Adipose tissue (tissue), 3 donors: Measurements from ENCODE around the gene CLPX. TPM values are rescaled to one million over a fixed set of nuclear protein-coding genes. Genes with fewer than 3 reads are reported as not detected.
A peak's percentile ranks its signal among the peaks of the same experiment; 100 is the strongest.
"Not testable (repeated sequence)": the region's sequence is repeated elsewhere in the genome, so short reads cannot be mapped to it uniquely, and the experiment has no call there.

Experiments
- H3K27ac ChIP-seq: one replicate; pipeline ENCODE4 v1.5.1; 2013; ENCODE audit warnings: low read depth, low read length
- WGBS, 3 donors: extraction: QIAGEN DNeasy Blood & Tissue Kit; methylation state at CpG; one replicate each; pipeline ENCODE4 v1.1.7; 2013; 5-methylcytosine and 5-hydroxymethylcytosine counted together
- polyA plus RNA-seq, 3 donors: library from polyadenylated mRNA; stranded (reverse); fragments of 200-250 nt; gene quantifications; one replicate each; pipeline ENCODE4 v1.2.3, GENCODE V29; 2013
- donor health status: healthy with polysubstance abuse.
- donor health status: Bipolar disorder and iron deficiency.
- donor health status: healthy.

Gene CLPX
- polyA plus RNA-seq, 3 donors, result 9.0 to 19.9 (median 13.4) TPM

- 0 to 1% (median 1%) methylated on average over 38 to 45 of the region's 45 CpGs for WGBS, 3 donors
- H3K27ac ChIP-seq, result peak within 1 kb of the TSS; percentile 5
Observed at GRCh38 chr15:65133548-65134200, 51.5 kb downstream of the CLPX start, which contains the start of gene PDCD7. TSS of gene PDCD7 (minus strand) at chr15:65133808. CDS start at chr15:65133781, 27 bp downstream.

DNA sequence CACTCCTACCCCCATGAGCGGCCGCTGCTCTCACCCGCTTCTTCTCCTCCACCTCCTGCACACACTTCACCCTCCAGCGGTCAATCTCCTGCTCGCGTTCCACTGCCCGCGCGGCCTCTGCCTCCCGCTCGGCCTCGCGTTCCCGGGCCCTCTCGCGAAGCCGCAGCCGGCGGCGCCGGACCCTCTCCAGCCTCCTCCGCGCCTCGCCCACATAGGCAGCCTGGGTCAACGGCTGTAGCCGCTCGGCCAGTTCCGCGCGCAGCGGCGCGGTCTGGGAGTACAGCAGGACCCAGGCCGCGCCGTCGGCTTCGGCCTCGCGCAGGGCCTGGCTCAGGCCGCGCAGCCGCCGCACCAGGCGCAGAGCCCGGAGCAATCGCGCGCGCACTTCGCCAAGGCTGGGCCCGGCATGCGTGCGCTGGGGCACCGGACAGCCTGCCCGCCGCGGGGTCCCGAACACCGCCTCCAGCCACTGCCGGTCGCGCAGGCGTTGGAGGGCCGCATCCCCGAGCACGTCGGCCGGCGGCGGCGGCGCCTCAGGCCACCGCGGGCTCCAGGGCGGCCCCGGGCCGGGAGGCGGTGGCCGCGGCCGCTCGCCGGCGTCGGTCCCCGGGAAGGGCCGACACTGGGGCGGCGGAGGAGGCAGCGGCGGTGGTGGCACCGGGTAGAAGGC is 52.1 kb downstream of the CLPX start:
- H3K27ac ChIP-seq, result peak overlapping the region; percentile 5
- WGBS, 3 donors, result 0% methylated on average over 77 to 93 of the region's 93 CpGs

DNA sequence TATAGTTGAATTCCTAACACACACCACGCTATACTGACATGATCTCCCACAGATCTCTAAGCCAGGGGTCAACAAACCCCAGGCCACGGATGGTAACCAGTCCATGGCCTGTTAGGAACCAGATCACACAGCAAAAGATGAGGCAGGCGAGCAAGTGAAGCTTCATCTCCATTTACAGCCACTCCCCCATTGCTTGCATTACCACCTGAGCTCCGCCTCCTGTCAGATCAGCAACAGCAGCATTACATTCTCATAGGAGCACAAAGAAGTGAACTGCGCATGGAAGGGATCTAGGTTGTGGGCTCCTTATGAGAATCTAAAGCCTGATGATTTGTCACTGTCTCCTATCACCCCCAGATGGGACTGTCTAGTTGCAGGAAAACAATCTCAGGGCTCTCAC is 54.2 kb downstream of the CLPX start:
- no peak overlapping the region for H3K27ac ChIP-seq
- WGBS, 3 donors, result 79 to 92% (median 85%) methylated on average over 5 of the region's 5 CpGs

DNA sequence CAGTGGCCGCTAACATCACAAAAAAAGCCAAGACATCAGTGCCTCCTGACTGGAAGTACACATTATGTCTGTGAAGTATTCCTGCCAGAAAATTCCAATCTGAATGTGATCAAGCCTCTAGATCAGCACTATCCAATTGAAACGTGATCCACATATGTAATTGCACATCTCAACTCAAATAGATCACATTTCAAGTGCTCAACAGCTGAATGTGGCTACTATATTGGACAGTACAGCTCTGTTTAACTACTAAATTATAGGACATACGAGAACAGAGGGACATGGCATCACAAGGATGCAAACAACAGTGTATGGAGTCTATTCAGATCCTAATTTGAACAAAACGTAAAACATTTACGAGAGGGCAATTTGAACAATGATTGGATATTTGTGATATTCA is 69.6 kb downstream of the CLPX start:
- WGBS, 3 donors, result 84 to 91% (median 88%) methylated on average over 5 of the region's 5 CpGs
- H3K27ac ChIP-seq, result no peak overlapping the region

GRCh38 chr15:65115086-65115485 is 70.1 kb downstream of the CLPX start, which contains the start of gene UBAP1L:
TSS of gene UBAP1L (minus strand) at chr15:65115200. CDS start at chr15:65106215, 8,985 bp downstream.
- H3K27ac ChIP-seq, result no peak within 1 kb of the TSS
- 87 to 94% (median 92%) methylated on average over 2 of the region's 2 CpGs for WGBS, 3 donors

GRCh38 chr15:65110676-65111292 is 74.4 kb downstream of the CLPX start:
- WGBS, 3 donors, result 54 to 79% (median 55%) methylated on average over 3 of the region's 3 CpGs
- H3K27ac ChIP-seq, result no peak overlapping the region

- WGBS, 3 donors, result 79 to 82% (median 80%) methylated on average over 6 of the region's 6 CpGs
Observed at GRCh38 chr15:65106011-65106590, 79.0 kb downstream of the CLPX start.

DNA sequence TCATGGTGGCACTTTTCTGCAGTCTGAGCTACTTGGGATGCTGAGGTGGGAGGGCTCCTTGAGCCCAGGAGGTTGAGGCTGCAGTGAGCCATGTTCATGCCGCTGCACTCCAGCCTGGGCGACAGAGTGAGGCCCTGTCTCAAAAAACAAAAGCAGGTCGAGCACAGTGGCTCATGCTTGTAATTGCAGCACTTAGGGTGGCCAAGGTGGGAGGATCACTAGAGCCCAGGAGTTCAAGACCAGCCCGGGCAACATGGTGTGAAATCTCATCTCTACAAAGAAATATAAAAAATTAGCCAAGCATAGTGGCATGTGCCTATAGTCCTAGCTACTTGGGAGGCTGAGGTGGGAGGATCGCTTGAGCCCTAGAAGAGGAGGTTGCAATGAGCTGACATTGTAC is 80.1 kb downstream of the CLPX start:
- 89 to 91% (median 91%) methylated on average over 5 of the region's 5 CpGs for WGBS, 3 donors
- H3K27ac ChIP-seq, result no peak overlapping the region

More at GRCh38 chr15:65106011-65106590, 79.0 kb downstream of the CLPX start:
- no peak overlapping the region for H3K27ac ChIP-seq

- H3K27ac ChIP-seq, result no peak overlapping the region
- 96 to 100% (median 97%) methylated on average over 3 of the region's 3 CpGs for WGBS, 3 donors
Observed at GRCh38 chr15:65102912-65103311, 82.2 kb downstream of the CLPX start.

- 68 to 86% (median 86%) methylated on average over 45 to 75 of the region's 75 CpGs for WGBS, 3 donors
- H3K27ac ChIP-seq, result no peak overlapping the region
Observed at GRCh38 chr15:65101891-65102708, 83.0 kb downstream of the CLPX start.

- 32 to 42% (median 42%) methylated on average over 9 of the region's 9 CpGs for WGBS, 3 donors
- H3K27ac ChIP-seq, result no peak overlapping the region
Observed at GRCh38 chr15:65101411-65101890, 83.7 kb downstream of the CLPX start.

GRCh38 chr15:65100442-65100841 is 84.7 kb downstream of the CLPX start:
- 82 to 87% (median 85%) methylated on average over 7 of the region's 7 CpGs for WGBS, 3 donors
- no peak overlapping the region for H3K27ac ChIP-seq

GRCh38 chr15:65099801-65100200 is 85.3 kb downstream of the CLPX start:
- 94 to 98% (median 95%) methylated on average over 10 of the region's 10 CpGs for WGBS, 3 donors

GRCh38 chr15:65099336-65099735 is 85.8 kb downstream of the CLPX start:
- H3K27ac ChIP-seq, result no peak overlapping the region
- WGBS, 3 donors, result 96 to 98% (median 97%) methylated on average over 5 of the region's 5 CpGs

More at GRCh38 chr15:65099801-65100200, 85.3 kb downstream of the CLPX start:
- H3K27ac ChIP-seq, result not testable (repeated sequence)
